ENCODE results near the gene CNOT6.

DNA sequence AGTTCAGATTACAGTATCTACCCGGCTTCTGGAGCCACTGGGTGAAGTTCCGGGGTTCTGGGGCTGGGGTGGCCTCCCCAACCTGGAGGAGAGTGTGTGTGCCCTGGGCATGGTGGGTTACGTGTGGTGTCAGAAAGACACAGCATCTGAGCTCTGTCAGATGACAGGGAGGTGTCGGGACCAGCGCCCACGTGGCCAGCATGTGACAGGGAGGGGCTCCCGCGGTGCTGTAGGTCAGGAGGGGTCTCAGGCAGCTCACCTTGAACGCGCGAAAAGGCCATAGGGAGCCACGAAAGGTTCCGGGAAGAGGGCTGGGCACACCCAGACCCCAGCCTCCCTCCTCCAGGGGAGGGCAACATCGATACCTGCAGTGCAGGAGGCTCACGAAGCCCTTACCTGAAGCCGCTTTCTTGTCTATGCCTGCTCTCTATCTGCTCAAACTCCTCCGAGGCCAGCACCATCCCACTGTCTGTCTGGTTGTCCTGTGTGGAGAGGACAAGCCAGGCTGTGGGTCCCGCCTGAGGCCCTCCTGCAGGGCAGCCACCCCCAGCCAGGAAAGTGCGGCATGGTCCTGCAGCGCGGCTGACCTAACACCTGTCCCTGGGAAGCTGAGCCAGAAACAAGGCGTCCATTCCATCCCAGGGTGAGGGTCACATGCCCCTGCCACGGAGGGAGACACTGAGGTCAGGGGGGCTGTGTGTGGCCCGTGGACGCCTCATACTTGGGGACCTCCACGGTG is 114.6 kb downstream of the CNOT6 start:
- TF ChIP-seq CTCF (conservative IDR thresholded peaks at IDR 0.05 in 1 of 2, IDR thresholded peaks at IDR 0.05 in 1 of 2; ENCODE audit: low read depth in 1 of 2, low read length in 2 of 2) (no peak), EZH2 (IDR thresholded peaks at IDR 0.05; ENCODE audit: low read length, missing control alignments) (no peak)

Data from fibroblast of lung (primary cell).